HEK293 (cell line): ENCODE measurements around the gene TAS2R1.

Source experiments
- CTCF ChIA-PET: fragments of 350-600 bp; formaldehyde crosslinking; extraction: SDS; loops from one replicate; lab custom pipeline; 2021; ENCODE audit warnings: antibody characterized with exemption; lab: Yijun Ruan, JAX
- POLR2A ChIA-PET: fragments of 300-600 bp; formaldehyde crosslinking; extraction: SDS; loops from one replicate; lab custom pipeline; 2020; ENCODE audit warnings: antibody characterized with exemption, inconsistent platforms; lab: Yijun Ruan, JAX
- H3K27ac ChIP-seq: fragments of 200-500 bp; sonication (Bioruptor generic); 2 replicates; pipeline ENCODE4 v1.5.1; 2014; ENCODE audit warnings: low read depth, low read length, control low read depth, inconsistent platforms; ENCODE audit errors: extremely low read depth
- H3K36me3 ChIP-seq, 2 experiments: fragments of 200-500 bp in 1 of 2; sonication (Bioruptor generic) in 1 of 2; 1 replicate in 1 of 2; 2 replicates in 1 of 2; pipeline ENCODE4 v1.5.1; 2014 to 2017; ENCODE audit warnings: inconsistent platforms in 2 of 2, low read length in 2 of 2; ENCODE audit not compliant: control insufficient read depth in 2 of 2, insufficient read depth in 1 of 2
- H3K4me1 ChIP-seq: fragments of 200-500 bp; sonication (Bioruptor generic); 2 replicates; pipeline ENCODE4 v1.5.1; 2014; ENCODE audit warnings: mild to moderate bottlenecking, low read length, inconsistent platforms; ENCODE audit not compliant: control insufficient read depth, insufficient read depth
- H3K4me3 ChIP-seq: 2 replicates; pipeline ENCODE4 v1.5.1; 2011; ENCODE audit warnings: low read depth, mild to moderate bottlenecking, control low read depth, low read length, moderate library complexity
- H3K9me3 ChIP-seq: fragments of 200-500 bp; sonication (Bioruptor generic); 2 replicates; pipeline ENCODE4 v1.5.1; 2014; ENCODE audit warnings: low read depth, low read length, inconsistent platforms; ENCODE audit not compliant: control insufficient read depth, insufficient read depth
- FEZF1 ChIP-seq: fragments of 450-650 bp; formaldehyde crosslinking; IDR thresholded peaks from 2 replicates; pipeline ENCODE4 v1.5.1; 2016; ENCODE audit warnings: missing biosample characterization, missing genetic modification characterization
- KLF9 ChIP-seq: fragments of 450-650 bp; formaldehyde crosslinking; IDR thresholded peaks from 2 replicates; pipeline ENCODE4 v1.5.1; 2016; ENCODE audit warnings: missing biosample characterization, missing genetic modification characterization, low read depth
- PRDM2 ChIP-seq: fragments of 450-650 bp; formaldehyde crosslinking; IDR thresholded peaks from 2 replicates; pipeline ENCODE4 v1.5.1; 2016; ENCODE audit warnings: missing biosample characterization, missing genetic modification characterization, borderline replicate concordance
- ZBTB44 ChIP-seq: fragments of 450-650 bp; IDR thresholded peaks from 2 replicates; pipeline ENCODE4 v1.5.1; 2018; ENCODE audit warnings: missing biosample characterization, mild to moderate bottlenecking, missing genetic modification characterization
- ZBTB48 ChIP-seq: fragments of 450-650 bp; formaldehyde crosslinking; IDR thresholded peaks from 2 replicates; pipeline ENCODE4 v1.5.1; 2016; ENCODE audit warnings: missing biosample characterization, missing genetic modification characterization
- ZFP37 ChIP-seq: fragments of 450-650 bp; formaldehyde crosslinking; IDR thresholded peaks from 2 replicates; pipeline ENCODE4 v1.5.1; 2016; ENCODE audit warnings: missing biosample characterization, missing genetic modification characterization
- ZNF148 ChIP-seq: fragments of 450-650 bp; formaldehyde crosslinking; IDR thresholded peaks from 2 replicates; pipeline ENCODE4 v1.5.0; 2017; ENCODE audit warnings: missing biosample characterization, missing genetic modification characterization, borderline replicate concordance
- ZNF19 ChIP-seq: fragments of 450-650 bp; formaldehyde crosslinking; IDR thresholded peaks from 2 replicates; pipeline ENCODE4; 2016; ENCODE audit warnings: missing biosample characterization, missing genetic modification characterization, low read depth
- ZNF239 ChIP-seq: fragments of 450-650 bp; formaldehyde crosslinking; IDR thresholded peaks from 2 replicates; pipeline ENCODE4 v1.5.1; 2016; ENCODE audit warnings: missing biosample characterization, missing genetic modification characterization
- ZNF292 ChIP-seq: fragments of 450-650 bp; formaldehyde crosslinking; IDR thresholded peaks from 2 replicates; pipeline ENCODE4 v1.5.1; 2016; ENCODE audit warnings: low read depth, missing biosample characterization, missing genetic modification characterization, borderline replicate concordance
- ZNF610 ChIP-seq: fragments of 450-650 bp; formaldehyde crosslinking; IDR thresholded peaks from 2 replicates; pipeline ENCODE4 v1.5.1; 2016; ENCODE audit warnings: missing biosample characterization, missing genetic modification characterization, borderline replicate concordance
- ZNF670 ChIP-seq: fragments of 450-650 bp; formaldehyde crosslinking; IDR thresholded peaks from 2 replicates; pipeline ENCODE4 v1.5.1; 2016; ENCODE audit warnings: missing biosample characterization, missing genetic modification characterization, low read depth
- ZNF701 ChIP-seq: fragments of 450-650 bp; formaldehyde crosslinking; IDR thresholded peaks from 2 replicates; pipeline ENCODE4 v1.5.1; 2016; ENCODE audit warnings: missing biosample characterization, missing genetic modification characterization

TAS2R1 gene

GRCh38 chr5:9596171-9596780, 33.9 kb downstream of the TAS2R1 start:
- CTCF ChIA-PET: no interaction called here
- H3K4me3 ChIP-seq: no peak overlapping the region
- POLR2A ChIA-PET: no interaction called here

More at GRCh38 chr5:9596171-9596780, 33.9 kb downstream of the TAS2R1 start:
- H3K36me3 ChIP-seq: no peaks in the 10 kb centered on the region
- TF ChIP-seq ZNF239 (tag by site-specific recombination) (no peak), ZBTB48 (tag by site-specific recombination) (no peak), ZNF610 (no peak), ZBTB44 (tag by site-specific recombination) (no peak), ZNF19 (tag by site-specific recombination) (no peak), KLF9 (no peak), ZNF292 (tag by site-specific recombination) (no peak), ZNF670 (no peak), ZFP37 (tag by site-specific recombination) (no peak), ZNF148 (tag by site-specific recombination) (no peak), FEZF1 (tag by site-specific recombination) (no peak), ZNF701 (tag by site-specific recombination) (no peak), PRDM2 (tag by site-specific recombination) (no peak)
- TF ChIP-seq, all 188 proteins: peak for 0
- Histone ChIP-seq H3K27ac (no peak overlapping the region), H3K4me1 (no peaks in the 10 kb centered on the region), H3K9me3 (no peaks in the 10 kb centered on the region)
